ENCODE measurements around the gene NHLRC2. TPM values are rescaled to one million over a fixed set of nuclear protein-coding genes. Genes with fewer than 3 reads are reported as not detected.

NHLRC2 gene
- polyA plus RNA-seq, 3 donors = 2.8 to 6.9 (median 5.3) TPM

GRCh38 chr10:113920875-113921274, 66.4 kb downstream of the NHLRC2 start:
- Histone ChIP-seq H3K4me3 (replicated peaks in 1 of 3; ENCODE audit: low read depth in 2 of 3, low read length in 3 of 3) (no peak overlapping the region), H3K27ac (ENCODE audit: low read depth in 1 of 2, low read length in 2 of 2) (no peak overlapping the region), H3K36me3 (replicated peaks in 1 of 2; ENCODE audit: control insufficient read depth in 1 of 2, insufficient read depth in 2 of 2, low read length in 2 of 2) (no peaks in the 10 kb centered on the region), H3K4me1 (ENCODE audit: control insufficient read depth in 1 of 2, insufficient read depth in 2 of 2, low read length in 2 of 2) (no peaks in the 10 kb centered on the region), H3K9ac (ENCODE audit: insufficient read depth, low read length, poor library complexity, severe bottlenecking) (no peak overlapping the region), H3K27me3 (ENCODE audit: control insufficient read depth in 2 of 2, insufficient read depth in 2 of 2, low read length in 2 of 2) (peaks cover 3 to 4% of the 10 kb centered on the region in 2 donors), H3K79me2 (ENCODE audit: insufficient read depth, low read length) (no peaks in the 10 kb centered on the region), H3K4me2 (replicated peaks; ENCODE audit: extremely low read depth, low read length, poor library complexity, severe bottlenecking) (no peak overlapping the region), H3K9me3 (replicated peaks in 1 of 2; ENCODE audit: control insufficient read depth in 1 of 2, insufficient read depth in 1 of 2, low read length in 2 of 2) (peaks cover 8 to 9% of the 10 kb centered on the region in 2 donors), H4K20me1 (ENCODE audit: insufficient read depth, low read length) (no peaks in the 10 kb centered on the region), H2AFZ (ENCODE audit: insufficient read depth, low read depth, low read length, poor library complexity, severe bottlenecking) (no peak overlapping the region)
- Mint-ChIP-seq H3K27ac (no peak overlapping the region), H3K36me3 (peaks cover 8 to 10% of the 10 kb centered on the region in 2 donors), H3K9me3 (peaks cover 2 to 23% (median 13%) of the 10 kb centered on the region in 7 donors), H3K27me3 (ENCODE audit: low read depth in 3 of 3) (peaks cover 2 to 7% (median 4%) of the 10 kb centered on the region in 3 donors), H3K4me3 (no peak overlapping the region), H3K4me1 (peaks cover 6% of the 10 kb centered on the region)
- intact Hi-C loops (cut with micrococcal nuclease) = no loop called here
- WGBS (ENCODE audit: insufficient coverage) = no CpG with 5 or more reads among the region's 3 CpGs
- TF ChIP-seq CTCF (IDR thresholded peaks at IDR 0.05) = no peak
- DNase-seq = no peak

DNA sequence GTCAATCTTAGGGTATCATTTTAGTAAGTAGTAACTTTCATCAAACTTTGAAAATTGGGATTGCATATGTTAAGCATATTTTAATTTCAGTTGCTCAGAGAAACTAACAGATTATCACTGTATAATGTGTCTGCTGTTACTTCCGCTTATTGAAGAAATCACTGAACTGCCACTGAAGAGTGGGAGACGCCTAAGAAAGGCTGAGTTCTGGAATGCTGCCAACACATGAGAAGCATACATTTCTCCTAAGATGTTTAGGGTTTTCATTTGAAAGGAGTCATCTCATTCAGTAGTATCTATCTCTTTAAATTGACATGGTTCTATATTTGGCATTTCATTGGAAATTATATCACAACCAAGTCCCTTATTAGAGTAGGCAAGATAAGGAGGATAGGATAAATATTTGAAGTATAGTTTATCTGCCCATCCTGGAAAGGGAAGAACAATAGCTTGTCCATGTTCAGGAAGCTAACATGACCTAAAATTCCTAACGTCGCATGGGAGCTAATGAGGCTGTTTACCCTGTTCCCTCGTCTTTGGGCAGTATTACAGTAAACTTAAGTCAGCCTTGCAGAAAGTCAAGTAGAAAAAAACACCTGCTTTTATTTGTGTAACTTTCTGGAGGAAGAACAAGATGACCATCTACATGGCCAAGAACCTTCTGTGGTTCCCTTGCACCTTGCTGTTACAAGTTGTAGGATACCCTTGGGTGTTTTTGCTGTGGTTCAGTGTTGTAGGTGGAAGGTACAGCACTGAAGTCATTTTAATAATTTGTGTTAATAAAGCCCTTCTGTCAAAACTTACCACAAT, 67.3 kb downstream of the NHLRC2 start:
- DNase-seq = peak in 1 of 3 donors; percentile 12

More for the DNA sequence above, 67.3 kb downstream of the NHLRC2 start:
- H3K36me3 Mint-ChIP-seq = peaks cover 8 to 9% of the 10 kb centered on the region in 2 donors
- Histone ChIP-seq H3K79me2 (ENCODE audit: insufficient read depth, low read length) (no peaks in the 10 kb centered on the region), H4K20me1 (ENCODE audit: insufficient read depth, low read length) (no peaks in the 10 kb centered on the region), H3K4me2 (replicated peaks; ENCODE audit: extremely low read depth, low read length, poor library complexity, severe bottlenecking) (no peak overlapping the region), H3K4me1 (ENCODE audit: control insufficient read depth in 1 of 2, insufficient read depth in 2 of 2, low read length in 2 of 2) (no peaks in the 10 kb centered on the region), H3K36me3 (replicated peaks in 1 of 2; ENCODE audit: control insufficient read depth in 1 of 2, insufficient read depth in 2 of 2, low read length in 2 of 2) (no peaks in the 10 kb centered on the region), H3K9me3 (replicated peaks in 1 of 2; ENCODE audit: control insufficient read depth in 1 of 2, insufficient read depth in 1 of 2, low read length in 2 of 2) (peaks cover 9 to 15% of the 10 kb centered on the region in 2 donors), H3K4me3 (replicated peaks in 1 of 3; ENCODE audit: low read depth in 2 of 3, low read length in 3 of 3) (no peak overlapping the region), H2AFZ (ENCODE audit: insufficient read depth, low read depth, low read length, poor library complexity, severe bottlenecking) (no peak overlapping the region), H3K9ac (ENCODE audit: insufficient read depth, low read length, poor library complexity, severe bottlenecking) (no peak overlapping the region), H3K27me3 (ENCODE audit: control insufficient read depth in 2 of 2, insufficient read depth in 2 of 2, low read length in 2 of 2) (peaks cover 3 to 4% of the 10 kb centered on the region in 2 donors), H3K27ac (ENCODE audit: low read depth in 1 of 2, low read length in 2 of 2) (no peak overlapping the region)
- H3K27ac Mint-ChIP-seq = no peak overlapping the region
- H3K4me1 Mint-ChIP-seq = peaks cover 6% of the 10 kb centered on the region
- TF ChIP-seq CTCF (IDR thresholded peaks at IDR 0.05) = no peak
- intact Hi-C loops (cut with micrococcal nuclease) = no loop called here
- 93% methylated on average over 3 of the region's 5 CpGs for WGBS (ENCODE audit: insufficient coverage)
- H3K4me3 Mint-ChIP-seq = peak overlapping the region in 1 of 2 donors; percentile 35
- H3K27me3 Mint-ChIP-seq (ENCODE audit: low read depth in 3 of 3) = peaks cover 2 to 7% (median 4%) of the 10 kb centered on the region in 3 donors
- H3K9me3 Mint-ChIP-seq = peaks cover 2 to 26% (median 15%) of the 10 kb centered on the region in 7 donors

All from CD14-positive monocyte (primary cell).